Fibroblast of skin of right quadriceps (primary cell): ENCODE data around the gene FMN2.
"Not testable (repeated sequence)": the region's sequence is repeated elsewhere in the genome, so short reads cannot be mapped to it uniquely, and the experiment has no call there.

Source experiments
- DNase-seq: peaks from one replicate; pipeline ENCODE4 v3.0.0-alpha.2; 2013

Gene FMN2

GRCh38 chr1:240322943-240323342, 231.3 kb downstream of the FMN2 start:
- no peak for DNase-seq

GRCh38 chr1:240328382-240328781, 236.7 kb downstream of the FMN2 start:
- not testable (repeated sequence) for DNase-seq

GRCh38 chr1:240329443-240329842, 237.8 kb downstream of the FMN2 start:
- DNase-seq: no peak

- DNase-seq: no peak
Measured at GRCh38 chr1:240332672-240333071, 241.0 kb downstream of the FMN2 start.

GRCh38 chr1:240337781-240338180, 246.1 kb downstream of the FMN2 start:
- DNase-seq: peak; percentile 94

- DNase-seq: no peak
Measured at GRCh38 chr1:240338837-240339236, 247.2 kb downstream of the FMN2 start.

- DNase-seq: no peak
Measured at GRCh38 chr1:240341365-240342250, 249.9 kb downstream of the FMN2 start.

GRCh38 chr1:240342251-240342625, 250.6 kb downstream of the FMN2 start:
- DNase-seq: no peak

GRCh38 chr1:240343045-240343444, 251.4 kb downstream of the FMN2 start:
- no peak for DNase-seq

- peak; percentile 15 for DNase-seq
Measured at GRCh38 chr1:240343966-240344365, 252.3 kb downstream of the FMN2 start.

GRCh38 chr1:240344918-240345317, 253.2 kb downstream of the FMN2 start:
- DNase-seq: peak; percentile 59

- no peak for DNase-seq
Measured at GRCh38 chr1:240349695-240350094, 258.0 kb downstream of the FMN2 start.

GRCh38 chr1:240350910-240351331, 259.2 kb downstream of the FMN2 start:
- peak; percentile 92 for DNase-seq

- DNase-seq: no peak
Measured at GRCh38 chr1:240351690-240352089, 260.0 kb downstream of the FMN2 start.

- DNase-seq: peak; percentile 25
Measured at GRCh38 chr1:240352769-240353168, 261.1 kb downstream of the FMN2 start.

- no peak for DNase-seq
Measured at GRCh38 chr1:240356568-240356967, 264.9 kb downstream of the FMN2 start.

- no peak for DNase-seq
Measured at GRCh38 chr1:240362046-240362445, 270.4 kb downstream of the FMN2 start.

- DNase-seq: no peak
Measured at GRCh38 chr1:240362826-240363225, 271.1 kb downstream of the FMN2 start.

GRCh38 chr1:240363315-240363714, 271.6 kb downstream of the FMN2 start:
- no peak for DNase-seq

- no peak for DNase-seq
Measured at GRCh38 chr1:240363914-240364313, 272.2 kb downstream of the FMN2 start.

GRCh38 chr1:240366636-240367035, 275.0 kb downstream of the FMN2 start:
- no peak for DNase-seq

GRCh38 chr1:240385551-240385950, 293.9 kb downstream of the FMN2 start:
- DNase-seq: peak; percentile 44

- DNase-seq: peak; percentile 98
Measured at GRCh38 chr1:240385985-240386978, 294.6 kb downstream of the FMN2 start.

- no peak for DNase-seq
Measured at GRCh38 chr1:240387051-240387450, 295.4 kb downstream of the FMN2 start.
